ENCODE measurements around the gene DIMT1.

DNA sequence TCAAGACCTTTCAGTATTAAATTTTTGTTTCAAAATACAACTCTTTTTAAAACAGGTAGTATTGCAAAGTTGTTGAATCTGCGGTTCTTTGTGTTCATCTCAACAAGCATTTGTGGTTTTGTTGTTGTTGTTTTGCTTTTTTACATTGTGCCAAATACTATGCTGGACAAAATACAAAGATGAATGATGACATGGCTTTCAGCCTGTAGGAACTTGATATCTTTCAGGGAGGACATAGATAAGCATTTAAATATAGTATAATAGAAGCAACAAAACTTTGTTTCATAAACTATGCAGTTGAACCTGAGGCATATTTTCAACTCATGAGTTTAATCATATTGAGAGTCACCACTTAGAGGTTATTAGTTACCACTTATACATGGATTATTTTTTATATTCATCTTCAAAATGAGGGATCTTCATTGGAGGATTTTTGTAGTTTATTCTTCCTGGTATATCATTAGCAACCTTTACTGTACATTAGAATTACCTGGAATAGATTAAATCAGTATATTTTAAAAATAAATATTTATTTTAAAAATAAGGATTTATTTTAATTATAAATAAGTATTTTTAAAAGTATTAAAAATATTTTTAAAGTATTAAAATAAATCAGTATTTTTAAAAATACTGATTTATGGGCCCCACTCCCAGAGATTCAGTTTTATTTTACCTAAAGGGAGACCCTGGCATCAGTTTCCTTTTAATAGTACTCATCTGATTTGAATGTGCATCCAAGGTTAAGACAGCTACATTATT lies 54.8 kb downstream of the DIMT1 start:
- TF ChIP-seq, protein P1, sequence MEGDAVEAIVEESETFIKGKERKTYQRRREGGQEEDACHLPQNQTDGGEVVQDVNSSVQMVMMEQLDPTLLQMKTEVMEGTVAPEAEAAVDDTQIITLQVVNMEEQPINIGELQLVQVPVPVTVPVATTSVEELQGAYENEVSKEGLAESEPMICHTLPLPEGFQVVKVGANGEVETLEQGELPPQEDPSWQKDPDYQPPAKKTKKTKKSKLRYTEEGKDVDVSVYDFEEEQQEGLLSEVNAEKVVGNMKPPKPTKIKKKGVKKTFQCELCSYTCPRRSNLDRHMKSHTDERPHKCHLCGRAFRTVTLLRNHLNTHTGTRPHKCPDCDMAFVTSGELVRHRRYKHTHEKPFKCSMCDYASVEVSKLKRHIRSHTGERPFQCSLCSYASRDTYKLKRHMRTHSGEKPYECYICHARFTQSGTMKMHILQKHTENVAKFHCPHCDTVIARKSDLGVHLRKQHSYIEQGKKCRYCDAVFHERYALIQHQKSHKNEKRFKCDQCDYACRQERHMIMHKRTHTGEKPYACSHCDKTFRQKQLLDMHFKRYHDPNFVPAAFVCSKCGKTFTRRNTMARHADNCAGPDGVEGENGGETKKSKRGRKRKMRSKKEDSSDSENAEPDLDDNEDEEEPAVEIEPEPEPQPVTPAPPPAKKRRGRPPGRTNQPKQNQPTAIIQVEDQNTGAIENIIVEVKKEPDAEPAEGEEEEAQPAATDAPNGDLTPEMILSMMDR (conservative IDR thresholded peaks at IDR 0.05 in 1 of 2, IDR thresholded peaks at IDR 0.05 in 1 of 2; ENCODE audit: low read depth in 1 of 2, low read length in 2 of 2) = no peak
- TF ChIP-seq EZH2 (IDR thresholded peaks at IDR 0.05; ENCODE audit: low read length, missing control alignments) = no peak

Measured in fibroblast of lung (primary cell).